ENCODE data around the gene PARD6G.

DNA sequence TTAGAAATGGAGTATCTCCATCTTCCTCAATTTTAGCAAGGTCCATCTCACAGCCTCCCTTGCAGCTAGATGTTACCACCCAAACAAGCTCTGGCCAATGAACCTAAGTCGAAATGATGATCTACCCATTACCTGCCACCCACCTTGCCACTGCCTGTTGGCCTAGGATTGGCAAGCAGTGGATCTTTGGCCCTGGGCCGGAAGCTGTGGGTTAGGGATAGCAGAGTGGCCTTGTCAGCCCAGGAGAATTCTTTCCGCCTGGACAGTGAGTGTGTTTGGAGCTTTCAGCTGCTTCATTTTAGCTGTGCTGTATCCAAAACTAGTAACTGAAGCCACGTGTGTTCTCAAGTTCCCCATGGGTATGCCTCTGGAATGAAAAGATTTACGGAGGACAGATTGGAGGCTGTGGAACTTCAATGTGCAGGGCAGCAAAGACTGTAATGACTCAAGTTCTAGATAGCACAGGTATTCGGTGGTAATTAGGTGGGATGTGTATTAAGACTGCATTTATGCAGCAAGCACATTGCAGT is 7.7 kb upstream of the PARD6G start:
- TF ChIP-seq, protein P1, sequence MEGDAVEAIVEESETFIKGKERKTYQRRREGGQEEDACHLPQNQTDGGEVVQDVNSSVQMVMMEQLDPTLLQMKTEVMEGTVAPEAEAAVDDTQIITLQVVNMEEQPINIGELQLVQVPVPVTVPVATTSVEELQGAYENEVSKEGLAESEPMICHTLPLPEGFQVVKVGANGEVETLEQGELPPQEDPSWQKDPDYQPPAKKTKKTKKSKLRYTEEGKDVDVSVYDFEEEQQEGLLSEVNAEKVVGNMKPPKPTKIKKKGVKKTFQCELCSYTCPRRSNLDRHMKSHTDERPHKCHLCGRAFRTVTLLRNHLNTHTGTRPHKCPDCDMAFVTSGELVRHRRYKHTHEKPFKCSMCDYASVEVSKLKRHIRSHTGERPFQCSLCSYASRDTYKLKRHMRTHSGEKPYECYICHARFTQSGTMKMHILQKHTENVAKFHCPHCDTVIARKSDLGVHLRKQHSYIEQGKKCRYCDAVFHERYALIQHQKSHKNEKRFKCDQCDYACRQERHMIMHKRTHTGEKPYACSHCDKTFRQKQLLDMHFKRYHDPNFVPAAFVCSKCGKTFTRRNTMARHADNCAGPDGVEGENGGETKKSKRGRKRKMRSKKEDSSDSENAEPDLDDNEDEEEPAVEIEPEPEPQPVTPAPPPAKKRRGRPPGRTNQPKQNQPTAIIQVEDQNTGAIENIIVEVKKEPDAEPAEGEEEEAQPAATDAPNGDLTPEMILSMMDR (IDR thresholded peaks at IDR 0.05; ENCODE audit: control extremely low read depth in 1 of 3, insufficient read depth in 1 of 3, low read depth in 1 of 3, low read length in 3 of 3), result no peak
- no peak for TF ChIP-seq POLR2A (IDR thresholded peaks at IDR 0.05; ENCODE audit: control extremely low read depth in 1 of 2, low read depth in 2 of 2, low read length in 2 of 2)
- TF ChIP-seq, protein P2, sequence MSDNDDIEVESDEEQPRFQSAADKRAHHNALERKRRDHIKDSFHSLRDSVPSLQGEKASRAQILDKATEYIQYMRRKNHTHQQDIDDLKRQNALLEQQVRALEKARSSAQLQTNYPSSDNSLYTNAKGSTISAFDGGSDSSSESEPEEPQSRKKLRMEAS (IDR thresholded peaks at IDR 0.05), result no peak
- no peak for TF ChIP-seq CEBPB (IDR thresholded peaks at IDR 0.05; ENCODE audit: low read depth, low read length)
- no peak for TF ChIP-seq SP2 (IDR thresholded peaks at IDR 0.05; ENCODE audit: low read length)
- no peak for TF ChIP-seq YY1 (IDR thresholded peaks at IDR 0.05; ENCODE audit: low read depth, low read length)
- no peak for TF ChIP-seq FOSL1 (IDR thresholded peaks at IDR 0.05; ENCODE audit: insufficient read depth, low read depth, low read length)
- no peak for TF ChIP-seq MAFK (IDR thresholded peaks at IDR 0.05; ENCODE audit: low read depth, low read length)
- no peak for TF ChIP-seq ZNF274 (IDR thresholded peaks at IDR 0.05; ENCODE audit: borderline replicate concordance, extremely low read depth, low read length)
- no peak for TF ChIP-seq JUND (IDR thresholded peaks at IDR 0.05; ENCODE audit: low read length)
- no peak for TF ChIP-seq TAF7 (optimal IDR thresholded peaks at IDR 0.05; ENCODE audit: borderline replicate concordance, low read depth, low read length)
- no peak for TF ChIP-seq HDAC6 (IDR thresholded peaks at IDR 0.05; ENCODE audit: low read depth, low read length)
- no peak for TF ChIP-seq POLR2AphosphoS5 (IDR thresholded peaks at IDR 0.05; ENCODE audit: low read depth, low read length)

All from H1 (cell line).